ENCODE measurements around the gene PCIF1. TPM values are rescaled to one million over a fixed set of nuclear protein-coding genes. Genes with fewer than 3 reads are reported as not detected.

Gene PCIF1
- total and polyA plus RNA-seq, 2 experiments from 2014 or later: 11.8 to 26.0 TPM

- peak overlapping the region; percentile 63 for H2AFZ ChIP-seq
- H4K20me1 ChIP-seq (ENCODE audit: insufficient read depth, poor library complexity, severe bottlenecking): no peaks in the 10 kb centered on the region
- H3K36me3 ChIP-seq (replicated peaks; ENCODE audit: insufficient read depth, low read depth): no peaks in the 10 kb centered on the region
- no peaks in the 10 kb centered on the region for H3K9me3 ChIP-seq (ENCODE audit: low read depth)
- H3K4me2 ChIP-seq: peak overlapping the region; percentile 89
- H3K27me3 ChIP-seq: no peaks in the 10 kb centered on the region
- peak overlapping the region; percentile 100 for H3K27ac ChIP-seq
- peaks cover 49% of the 10 kb centered on the region for H3K79me2 ChIP-seq
- H3K4me3 ChIP-seq: peak overlapping the region; percentile 80
- TF ChIP-seq CTCF (IDR thresholded peaks at IDR 0.05; ENCODE audit: poor library complexity): no peak
- TF ChIP-seq EZH2 (IDR thresholded peaks at IDR 0.05; ENCODE audit: borderline replicate concordance): no peak
- TF ChIP-seq EZH2phosphoT487 (IDR thresholded peaks at IDR 0.05; ENCODE audit: low read depth, severe bottlenecking, unreplicated experiment): no peak
- no peaks in the 10 kb centered on the region for H3K9me2 ChIP-seq (replicated peaks; ENCODE audit: insufficient read depth)
- H3K4me1 ChIP-seq (ENCODE audit: insufficient read depth): peaks cover 16% of the 10 kb centered on the region
- WGBS (ENCODE audit: low lambda C conversion rate, missing lambda C conversion rate): 2% methylated on average over 33 of the region's 34 CpGs
- DNase-seq (ENCODE audit: low spot score): peak; percentile 66
Observed at GRCh38 chr20:45934046-45934585, 367 bp upstream of the PCIF1 start.

- Histone ChIP-seq H3K9me3 (ENCODE audit: low read depth) (no peaks in the 10 kb centered on the region), H3K79me2 (peaks cover 49% of the 10 kb centered on the region), H3K27ac (peak overlapping the region; percentile 60), H3K36me3 (replicated peaks; ENCODE audit: insufficient read depth, low read depth) (no peaks in the 10 kb centered on the region), H3K4me3 (peak overlapping the region; percentile 44), H3K27me3 (no peaks in the 10 kb centered on the region), H3K4me2 (peak overlapping the region; percentile 77), H4K20me1 (ENCODE audit: insufficient read depth, poor library complexity, severe bottlenecking) (no peaks in the 10 kb centered on the region), H3K9me2 (replicated peaks; ENCODE audit: insufficient read depth) (no peaks in the 10 kb centered on the region), H3K4me1 (ENCODE audit: insufficient read depth) (peaks cover 16% of the 10 kb centered on the region), H2AFZ (peak overlapping the region; percentile 1)
- no peak for DNase-seq (ENCODE audit: low spot score)
- TF ChIP-seq EZH2phosphoT487 (IDR thresholded peaks at IDR 0.05; ENCODE audit: low read depth, severe bottlenecking, unreplicated experiment): no peak
- no peak for TF ChIP-seq EZH2 (IDR thresholded peaks at IDR 0.05; ENCODE audit: borderline replicate concordance)
- no peak for TF ChIP-seq CTCF (IDR thresholded peaks at IDR 0.05; ENCODE audit: poor library complexity)
- WGBS (ENCODE audit: low lambda C conversion rate, missing lambda C conversion rate): 20% methylated on average over 21 of the region's 21 CpGs
Observed at GRCh38 chr20:45935416-45936046, 1.0 kb downstream of the PCIF1 start.

GRCh38 chr20:45937765-45938164, 3.3 kb downstream of the PCIF1 start:
- WGBS (ENCODE audit: low lambda C conversion rate, missing lambda C conversion rate): 84% methylated on average over 2 of the region's 2 CpGs
- Histone ChIP-seq H3K79me2 (peaks cover 44% of the 10 kb centered on the region), H2AFZ (no peak overlapping the region), H3K27me3 (no peaks in the 10 kb centered on the region), H3K9me3 (ENCODE audit: low read depth) (no peaks in the 10 kb centered on the region), H4K20me1 (ENCODE audit: insufficient read depth, poor library complexity, severe bottlenecking) (no peaks in the 10 kb centered on the region), H3K4me1 (ENCODE audit: insufficient read depth) (peaks cover 13% of the 10 kb centered on the region), H3K4me2 (no peak overlapping the region), H3K27ac (no peak overlapping the region), H3K4me3 (no peak overlapping the region), H3K36me3 (replicated peaks; ENCODE audit: insufficient read depth, low read depth) (no peaks in the 10 kb centered on the region), H3K9me2 (replicated peaks; ENCODE audit: insufficient read depth) (no peaks in the 10 kb centered on the region)
- no peak for TF ChIP-seq EZH2phosphoT487 (IDR thresholded peaks at IDR 0.05; ENCODE audit: low read depth, severe bottlenecking, unreplicated experiment)
- no peak for TF ChIP-seq EZH2 (IDR thresholded peaks at IDR 0.05; ENCODE audit: borderline replicate concordance)
- no peak for TF ChIP-seq CTCF (IDR thresholded peaks at IDR 0.05; ENCODE audit: poor library complexity)
- no peak for DNase-seq (ENCODE audit: low spot score)
